ENCODE data around the gene DNPH1. TPM values are rescaled to one million over a fixed set of nuclear protein-coding genes. Genes with fewer than 3 reads are reported as not detected.

DNPH1 gene
- total RNA-seq, 4 donors from 2014 or later, result 57.0 to 88.1 (median 74.7) TPM

GRCh38 chr6:43274916-43275597 is 45.8 kb upstream of the DNPH1 start:
- no peak for TF ChIP-seq CTCF (IDR thresholded peaks at IDR 0.05)
- DNase-seq (ENCODE audit: low spot score), result no peak
- ATAC-seq (ENCODE audit: low FRiP score), result no peak

- no peak for ATAC-seq (ENCODE audit: low FRiP score)
- TF ChIP-seq CTCF (IDR thresholded peaks at IDR 0.05), result no peak
- DNase-seq (ENCODE audit: low spot score), result no peak
These were observed 45.0 kb upstream of the DNPH1 start for GRCh38 chr6:43274127-43274915.

DNA sequence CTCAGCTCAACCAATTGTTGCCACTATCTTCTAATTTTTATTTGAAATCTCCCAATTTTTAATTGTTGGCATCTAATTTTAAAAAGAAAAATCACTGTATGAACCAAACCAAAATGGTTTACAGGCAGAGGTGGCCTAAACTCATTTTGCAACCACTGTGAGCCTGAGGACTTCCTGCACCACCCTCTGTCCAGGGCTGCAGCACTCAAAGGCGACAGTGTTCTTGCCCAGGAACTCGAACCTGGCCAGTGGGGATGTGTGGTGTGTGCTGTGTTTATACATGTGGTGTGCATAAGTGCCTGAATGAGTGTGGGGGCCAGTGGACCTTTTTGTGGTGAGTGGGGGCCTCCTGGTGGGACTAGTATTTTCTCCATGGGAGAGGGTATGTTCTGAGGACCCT is 44.4 kb upstream of the DNPH1 start:
- no peak for DNase-seq (ENCODE audit: low spot score)
- no peak for TF ChIP-seq CTCF (IDR thresholded peaks at IDR 0.05)
- ATAC-seq (ENCODE audit: low FRiP score), result no peak

DNA sequence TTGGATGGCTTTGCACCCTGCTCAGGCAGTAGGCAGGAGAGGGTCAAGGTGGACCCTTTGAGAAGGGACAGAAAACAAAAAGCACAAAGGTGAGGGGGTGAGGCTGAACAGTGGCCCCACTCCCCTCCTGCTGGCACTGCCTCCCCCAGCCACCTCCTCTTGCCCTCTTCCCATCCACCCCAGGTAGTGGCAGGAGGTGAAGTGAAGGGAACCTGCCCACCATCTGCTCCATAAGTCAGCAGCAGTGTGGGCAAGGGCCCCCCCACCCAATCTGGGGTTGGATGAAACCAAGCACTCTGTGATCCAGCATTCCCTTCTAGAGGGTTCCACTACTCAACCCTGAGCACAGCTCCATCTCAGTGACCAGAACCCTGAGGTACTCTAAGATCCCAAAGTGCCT is 42.7 kb upstream of the DNPH1 start:
- DNase-seq (ENCODE audit: low spot score) (no peak), ATAC-seq (ENCODE audit: low FRiP score) (no peak)

DNA sequence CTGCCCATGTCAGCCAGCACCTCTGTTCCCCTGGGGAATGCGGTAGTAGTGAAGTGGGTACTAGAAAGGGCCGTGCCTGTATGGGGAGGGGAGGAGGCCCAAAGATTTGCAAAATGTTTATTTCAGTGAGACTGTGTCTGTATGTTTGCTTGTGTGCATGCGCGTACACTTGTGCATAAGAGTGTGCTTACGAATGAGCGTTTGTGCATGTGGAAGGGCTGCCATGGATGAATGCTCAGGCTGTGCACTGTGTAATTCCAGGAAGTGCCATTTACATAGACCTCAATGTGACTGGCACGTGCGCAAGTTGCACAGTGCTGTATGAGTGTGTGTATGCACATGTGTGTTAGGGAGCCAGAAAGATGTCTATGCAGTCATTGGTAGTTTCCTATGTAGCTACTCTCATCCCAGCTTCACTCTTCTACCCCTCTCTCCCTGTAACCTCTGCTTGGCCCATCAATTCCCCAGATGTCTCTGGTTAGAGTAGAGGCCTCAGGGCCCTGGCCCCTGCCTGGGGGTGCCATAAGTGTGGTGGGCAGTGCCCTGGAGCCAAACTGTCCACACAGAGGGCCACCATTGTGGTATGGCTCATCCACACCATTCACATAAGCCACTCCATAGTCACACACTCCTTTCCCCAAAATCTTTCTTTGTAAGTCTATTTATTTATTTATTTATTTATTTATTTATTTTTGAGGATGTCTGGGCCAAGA is 42.0 kb upstream of the DNPH1 start:
- DNase-seq (ENCODE audit: low spot score) (no peak), ATAC-seq (ENCODE audit: low FRiP score) (no peak)

More for the DNA sequence above, 42.7 kb upstream of the DNPH1 start:
- TF ChIP-seq CTCF (IDR thresholded peaks at IDR 0.05), result no peak

More for the DNA sequence above, 42.0 kb upstream of the DNPH1 start:
- TF ChIP-seq CTCF (IDR thresholded peaks at IDR 0.05), result no peak
